Measurements from ENCODE around the gene RTF2.
"Not testable (repeated sequence)": the region's sequence is repeated elsewhere in the genome, so short reads cannot be mapped to it uniquely, and the experiment has no call there.

The RTF2 gene

DNA sequence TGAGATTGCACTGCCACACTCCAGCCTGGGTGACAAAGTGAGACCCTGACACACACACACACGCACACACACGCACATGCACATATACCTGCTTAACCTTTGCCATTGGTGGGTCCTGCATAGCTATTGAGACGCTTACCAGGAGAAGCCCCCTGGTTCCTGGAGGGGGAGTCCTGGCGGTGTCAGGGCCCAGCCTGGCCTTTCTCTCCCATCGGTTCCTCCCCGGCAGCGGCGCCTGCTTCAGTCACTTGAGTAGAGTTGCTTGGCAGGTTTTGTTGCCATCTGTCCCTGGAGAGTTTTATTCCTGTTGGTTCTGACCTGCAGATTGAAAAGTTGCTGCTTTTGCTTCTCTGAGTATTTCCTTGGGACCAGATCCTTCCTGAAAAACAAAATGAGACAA, 35.5 kb downstream of the RTF2 start:
- DNase-seq: no peak

DNA sequence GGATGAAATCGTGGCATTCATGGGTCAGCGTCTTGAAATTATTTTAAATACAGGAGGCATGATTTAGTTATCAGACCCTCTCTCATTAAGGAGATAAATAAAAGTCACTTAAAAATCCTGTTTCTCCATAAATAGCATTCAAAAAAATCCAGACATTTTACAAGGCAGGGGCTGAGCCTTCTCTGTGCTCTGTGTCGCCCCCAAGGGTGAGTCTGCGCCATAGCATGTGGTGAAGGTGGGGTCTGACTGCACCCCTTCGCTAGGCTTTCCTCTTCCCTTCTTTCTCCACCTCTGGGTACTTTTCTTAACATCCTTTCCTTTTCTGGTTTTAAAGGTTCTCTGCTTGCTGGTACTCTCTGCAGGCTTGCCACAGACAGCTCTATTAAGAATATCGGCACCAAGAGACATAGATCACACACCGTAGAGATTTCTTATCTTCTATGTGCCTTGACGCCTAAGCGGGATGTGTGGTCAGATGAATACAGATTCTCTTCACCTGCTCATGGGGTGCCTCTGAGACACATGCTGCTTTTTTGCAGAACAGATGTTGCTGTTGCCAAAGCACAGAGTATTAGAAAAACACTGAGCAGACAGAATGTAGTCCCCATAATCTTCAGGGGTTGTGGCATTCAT, 36.1 kb downstream of the RTF2 start:
- no peak for DNase-seq

DNA sequence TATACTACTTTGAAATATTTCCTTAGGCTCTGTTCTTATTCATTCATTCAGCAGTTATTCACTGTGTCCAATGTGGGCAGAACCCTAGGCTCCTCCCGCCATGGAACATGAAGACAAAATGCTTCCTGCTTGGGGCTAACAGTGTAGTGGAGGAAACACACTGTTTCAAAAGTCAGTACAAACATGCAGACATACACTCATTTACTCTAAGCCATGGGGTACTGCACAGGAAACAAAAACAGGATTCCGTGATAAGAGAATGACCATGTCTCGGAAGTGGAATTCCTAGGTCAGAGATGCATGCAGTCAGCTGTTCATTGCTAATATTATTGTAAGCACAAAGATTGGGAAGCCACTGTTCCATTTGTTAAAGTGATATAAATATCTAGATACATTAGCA, 37.7 kb downstream of the RTF2 start:
- no peak for DNase-seq

DNA sequence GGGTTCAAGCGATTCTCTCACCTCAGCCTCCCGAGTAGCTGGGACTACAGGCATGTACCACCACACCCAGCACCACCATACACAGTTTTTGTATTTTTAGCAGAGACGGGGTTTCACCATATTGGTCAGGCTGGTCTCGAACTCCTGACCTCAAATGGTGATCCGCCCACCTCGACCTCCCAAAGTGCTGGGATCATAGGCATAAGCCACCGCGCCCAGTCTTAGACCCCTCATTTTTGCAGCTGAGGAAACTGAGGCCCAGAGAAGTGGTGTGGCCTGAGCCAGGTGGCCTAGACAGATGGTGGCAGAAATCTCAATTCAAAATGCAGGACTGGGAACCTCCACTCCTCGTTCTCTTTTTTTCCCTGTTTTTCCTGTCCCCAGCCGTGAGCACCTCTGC, 43.5 kb downstream of the RTF2 start:
- DNase-seq: no peak

DNA sequence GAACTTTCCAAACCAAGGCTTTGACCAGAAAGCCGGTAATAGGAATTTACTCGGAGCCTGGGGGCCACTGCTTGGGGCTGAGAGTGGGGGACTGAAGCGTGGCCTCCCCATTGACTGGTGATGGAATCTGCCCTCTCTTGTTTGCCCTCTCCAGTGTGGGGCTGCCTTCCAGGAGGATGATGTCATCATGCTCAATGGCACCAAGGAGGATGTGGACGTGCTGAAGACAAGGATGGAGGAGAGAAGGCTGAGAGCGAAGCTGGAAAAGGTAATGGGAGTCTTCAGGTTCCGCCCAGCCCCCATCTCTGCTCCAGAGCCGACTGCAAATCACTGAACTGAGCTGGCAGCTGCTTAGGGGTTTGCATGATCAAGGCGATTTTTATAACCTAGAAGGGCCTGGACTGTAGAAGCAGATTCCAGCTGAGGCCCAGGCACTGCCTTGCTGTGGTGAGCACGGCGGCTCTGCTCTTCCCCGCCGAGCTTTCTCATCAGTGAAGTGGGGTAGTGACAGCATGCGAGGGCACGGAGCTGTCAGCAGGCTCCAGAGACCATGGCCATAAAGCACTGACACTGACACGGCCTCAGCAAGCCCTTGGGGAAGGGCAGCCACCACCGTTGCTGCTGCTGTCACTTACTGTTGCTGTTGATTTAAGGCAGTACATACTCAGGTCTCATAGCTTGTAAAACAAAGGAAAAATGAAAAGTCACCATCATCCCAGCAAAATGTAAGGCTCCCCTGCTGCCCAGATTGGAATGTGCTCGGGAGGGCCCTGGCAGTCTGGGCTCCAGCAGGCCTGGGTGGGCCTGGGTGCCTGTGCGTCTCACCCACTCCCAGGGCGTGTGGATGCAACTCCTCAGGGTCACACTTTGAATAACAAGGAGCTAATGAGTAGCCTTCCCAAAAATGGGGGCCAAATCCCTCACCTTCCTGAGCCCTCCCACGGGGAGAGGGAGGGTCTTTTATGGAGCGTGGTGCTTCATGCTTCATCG, 45.0 kb downstream of the RTF2 start:
- peak; percentile 4 for DNase-seq

- DNase-seq: no peak
Observed at GRCh38 chr20:56516631-56517030, 48.2 kb downstream of the RTF2 start.

DNA sequence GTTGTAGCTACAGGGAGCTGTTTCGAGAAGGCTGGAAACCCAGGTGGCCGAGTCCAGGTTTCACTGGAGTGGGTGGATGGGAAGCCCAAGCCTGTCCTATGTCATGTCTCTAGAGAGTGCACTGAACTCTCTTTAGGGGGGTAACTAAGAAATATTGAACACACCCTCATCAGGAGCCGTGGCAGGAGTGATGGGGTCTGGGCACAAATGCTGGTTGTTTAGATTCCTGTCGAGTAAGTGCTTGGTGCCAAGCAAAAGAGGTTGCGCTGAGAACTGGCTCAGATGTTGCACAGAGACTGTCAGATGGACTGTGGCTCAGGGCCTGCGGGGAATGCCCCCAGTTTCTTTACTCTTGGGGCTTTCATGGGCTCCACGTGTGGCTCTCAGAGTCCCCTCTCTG, 48.8 kb downstream of the RTF2 start:
- no peak for DNase-seq

GRCh38 chr20:56517641-56518040, 49.2 kb downstream of the RTF2 start:
- no peak for DNase-seq

GRCh38 chr20:56518126-56518525, 49.7 kb downstream of the RTF2 start:
- DNase-seq: no peak

- no peak for DNase-seq
Observed at GRCh38 chr20:56518721-56519398, 50.4 kb downstream of the RTF2 start.

GRCh38 chr20:56519551-56519950, 51.1 kb downstream of the RTF2 start:
- no peak for DNase-seq

GRCh38 chr20:56520180-56520579, 51.8 kb downstream of the RTF2 start:
- DNase-seq: no peak

DNA sequence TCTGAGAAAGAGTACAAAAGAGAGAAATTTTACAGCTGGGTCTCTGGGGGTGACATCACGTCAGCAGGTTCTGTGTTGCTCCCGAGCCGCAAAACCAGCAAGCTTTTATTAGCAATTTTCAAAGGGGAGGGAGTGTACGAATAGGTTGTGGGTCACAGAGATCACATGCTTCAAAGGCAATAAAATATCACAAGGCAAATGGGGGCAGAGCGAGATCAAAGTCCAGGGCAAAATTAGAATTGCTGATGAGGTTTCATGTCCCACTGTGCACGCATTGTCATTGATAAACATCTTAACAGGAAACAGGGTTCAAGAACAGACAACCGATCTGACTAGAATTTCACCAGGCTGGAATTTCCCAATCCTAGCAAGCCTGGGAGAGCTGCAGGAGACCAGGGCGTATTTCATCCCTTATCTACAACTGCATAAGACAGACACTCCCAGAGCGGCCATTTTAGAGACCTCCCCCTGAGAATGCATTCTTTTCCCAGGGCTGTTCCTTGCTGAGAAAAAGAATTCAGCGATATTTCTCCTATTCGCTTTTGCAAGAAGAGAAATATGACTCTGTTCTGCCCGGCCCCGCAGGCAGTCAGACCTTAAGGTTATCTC, 52.4 kb downstream of the RTF2 start:
- DNase-seq: not testable (repeated sequence)

- DNase-seq: no peak
Observed at GRCh38 chr20:56522311-56522710, 53.9 kb downstream of the RTF2 start.

GRCh38 chr20:56524444-56524843, 56.0 kb downstream of the RTF2 start, which contains the start of gene FAM209A:
Gene FAM209A, plus strand, starts transcription at chr20:56524744. Its CDS starts 65 bp downstream, at chr20:56524809.
- DNase-seq: not testable (repeated sequence)

- DNase-seq: no peak
Observed at GRCh38 chr20:56527521-56527920, 59.1 kb downstream of the RTF2 start.

DNA sequence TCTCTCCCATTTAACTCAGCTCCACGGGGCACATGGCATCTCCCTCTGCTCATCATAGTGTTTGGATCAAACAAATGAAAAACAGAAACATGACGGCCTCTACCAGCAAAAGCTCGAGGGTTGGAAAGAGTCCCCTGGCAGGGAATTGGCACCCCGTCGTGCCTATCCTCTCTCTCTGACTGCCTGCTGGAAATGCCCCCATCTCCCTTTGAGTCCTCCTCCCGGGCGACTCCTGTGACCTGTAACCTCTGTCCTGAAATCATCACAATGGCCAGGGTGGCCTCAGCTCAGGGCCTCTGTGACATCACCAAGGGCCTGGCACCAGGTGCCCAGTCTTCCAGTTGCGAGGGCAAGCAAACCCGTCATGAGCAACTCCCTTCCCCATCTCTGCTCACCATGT, 64.5 kb downstream of the RTF2 start, which contains the start of gene FAM209B:
FAM209B (plus strand) TSS at position 301 of the 400 bp plus-strand sequence; CDS start at position 397, 96 bp downstream.
- not testable (repeated sequence) for DNase-seq

DNA sequence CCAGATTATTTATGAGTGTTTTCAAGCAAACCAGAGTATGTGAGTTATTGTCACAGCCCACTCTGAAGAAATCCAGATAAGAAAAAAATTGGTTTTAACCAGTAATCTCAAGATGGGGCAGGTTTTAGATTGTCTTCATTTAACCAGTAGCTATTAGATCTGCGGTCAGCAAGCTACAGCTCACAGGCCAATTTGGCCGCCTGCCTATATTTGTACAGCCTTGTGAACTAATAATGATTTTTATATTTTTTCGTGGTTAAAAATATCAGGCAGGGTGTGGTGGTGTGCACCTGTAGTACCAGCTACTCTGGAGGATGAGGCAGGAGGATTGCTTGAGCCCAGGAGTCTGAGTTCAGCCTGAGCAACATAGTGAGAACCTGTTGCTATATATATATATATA, 69.6 kb downstream of the RTF2 start:
- no peak for DNase-seq

- DNase-seq: peak; percentile 14
Observed at GRCh38 chr20:56540415-56540814, 72.0 kb downstream of the RTF2 start.

DNA sequence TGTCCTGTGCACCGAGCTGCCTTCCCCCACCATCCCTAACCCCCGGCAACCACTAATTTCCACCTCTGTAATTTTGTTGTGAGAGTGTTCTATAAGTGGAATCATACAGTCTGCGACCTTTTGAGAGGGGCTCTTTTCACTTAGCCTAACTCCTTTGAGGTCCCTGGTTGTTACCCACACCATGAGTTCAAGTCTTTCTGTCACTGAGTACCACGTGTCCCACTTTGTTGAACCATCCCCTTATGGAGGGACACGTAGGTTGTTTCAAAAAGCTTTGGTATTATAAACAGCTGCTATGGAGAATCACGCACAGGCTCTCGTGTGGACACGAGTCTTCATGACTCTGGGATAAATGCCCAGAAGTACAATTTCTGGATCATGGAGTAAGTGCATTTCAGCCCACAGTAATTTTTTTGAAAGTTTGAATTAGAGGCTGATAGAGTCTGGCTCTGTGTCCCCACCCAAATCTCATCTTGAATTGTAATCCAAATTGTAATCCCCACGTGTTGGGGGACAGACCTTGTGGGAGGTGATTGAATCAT, 74.1 kb downstream of the RTF2 start:
- DNase-seq: no peak

DNA sequence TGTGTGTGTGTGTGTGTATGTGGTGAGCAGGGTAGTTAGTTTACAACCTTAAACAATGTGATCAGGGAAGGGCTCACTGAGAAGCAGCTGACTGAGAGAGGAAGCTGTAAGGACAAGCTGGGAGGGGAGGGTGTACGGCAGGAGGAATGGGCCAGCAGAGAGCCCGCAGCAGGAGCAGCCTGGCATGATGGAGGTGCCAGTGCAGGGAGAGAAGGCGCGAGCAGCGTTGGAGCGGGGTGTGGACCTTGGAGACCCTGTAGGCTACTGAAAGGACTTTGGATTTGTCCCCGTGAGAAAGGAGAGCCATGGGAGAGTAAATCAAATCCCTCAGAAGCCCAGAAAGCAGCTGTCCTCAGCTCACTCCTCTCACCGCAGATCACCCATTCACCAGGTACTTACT, 83.1 kb downstream of the RTF2 start:
- no peak for DNase-seq

DNA sequence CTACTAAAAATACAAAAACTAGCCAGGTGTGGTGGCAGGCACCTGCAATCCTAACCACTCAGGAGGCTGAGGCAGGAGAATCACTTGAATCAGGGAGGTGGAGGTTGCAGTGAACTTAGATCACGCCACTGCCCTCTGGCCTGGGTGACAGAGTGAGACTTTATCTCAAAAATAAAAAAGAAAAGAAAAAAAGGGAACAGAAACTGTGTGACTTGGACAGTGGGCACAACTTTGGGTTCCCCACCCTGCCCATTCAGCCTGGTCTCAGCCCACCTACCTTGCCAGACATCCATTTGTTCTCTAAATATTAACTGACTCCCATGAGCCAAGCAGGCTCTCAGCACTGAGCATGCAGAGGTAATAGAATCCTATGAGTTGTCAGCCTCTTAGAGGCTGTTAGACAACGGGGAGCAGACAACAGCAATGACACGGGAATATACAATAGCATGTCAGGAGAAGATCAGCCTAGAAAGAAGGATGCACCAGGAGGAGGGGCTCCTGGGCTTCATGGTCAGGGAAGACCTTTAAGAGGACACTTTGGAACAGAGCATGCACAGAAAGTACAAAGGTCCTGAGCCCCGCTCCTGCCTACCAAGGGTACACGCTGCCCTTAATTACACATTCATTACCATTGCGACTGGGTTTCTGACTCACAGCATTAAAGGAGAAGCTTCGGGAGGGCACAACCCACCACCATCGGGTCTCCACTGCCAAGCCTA, 84.6 kb downstream of the RTF2 start:
- no peak for DNase-seq

All from fibroblast of skin of right quadriceps (primary cell).